ENCODE data around the gene ITGA7.

ITGA7 gene

DNA sequence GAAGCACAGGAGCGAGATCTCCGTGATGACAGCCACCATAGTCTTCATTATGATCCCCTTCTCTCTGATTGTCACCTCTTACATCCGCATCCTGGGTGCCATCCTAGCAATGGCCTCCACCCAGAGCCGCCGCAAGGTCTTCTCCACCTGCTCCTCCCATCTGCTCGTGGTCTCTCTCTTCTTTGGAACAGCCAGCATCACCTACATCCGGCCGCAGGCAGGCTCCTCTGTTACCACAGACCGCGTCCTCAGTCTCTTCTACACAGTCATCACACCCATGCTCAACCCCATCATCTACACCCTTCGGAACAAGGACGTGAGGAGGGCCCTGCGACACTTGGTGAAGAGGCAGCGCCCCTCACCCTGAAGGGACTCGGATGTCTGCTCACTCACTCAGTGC is 70.2 kb downstream of the ITGA7 start:
- in situ Hi-C loops (cut with HindIII; ENCODE audit: low sequenced_read_pairs), result no loop called here
- no peak for DNase-seq (ENCODE audit: low read depth)
- TF ChIP-seq, protein P1, sequence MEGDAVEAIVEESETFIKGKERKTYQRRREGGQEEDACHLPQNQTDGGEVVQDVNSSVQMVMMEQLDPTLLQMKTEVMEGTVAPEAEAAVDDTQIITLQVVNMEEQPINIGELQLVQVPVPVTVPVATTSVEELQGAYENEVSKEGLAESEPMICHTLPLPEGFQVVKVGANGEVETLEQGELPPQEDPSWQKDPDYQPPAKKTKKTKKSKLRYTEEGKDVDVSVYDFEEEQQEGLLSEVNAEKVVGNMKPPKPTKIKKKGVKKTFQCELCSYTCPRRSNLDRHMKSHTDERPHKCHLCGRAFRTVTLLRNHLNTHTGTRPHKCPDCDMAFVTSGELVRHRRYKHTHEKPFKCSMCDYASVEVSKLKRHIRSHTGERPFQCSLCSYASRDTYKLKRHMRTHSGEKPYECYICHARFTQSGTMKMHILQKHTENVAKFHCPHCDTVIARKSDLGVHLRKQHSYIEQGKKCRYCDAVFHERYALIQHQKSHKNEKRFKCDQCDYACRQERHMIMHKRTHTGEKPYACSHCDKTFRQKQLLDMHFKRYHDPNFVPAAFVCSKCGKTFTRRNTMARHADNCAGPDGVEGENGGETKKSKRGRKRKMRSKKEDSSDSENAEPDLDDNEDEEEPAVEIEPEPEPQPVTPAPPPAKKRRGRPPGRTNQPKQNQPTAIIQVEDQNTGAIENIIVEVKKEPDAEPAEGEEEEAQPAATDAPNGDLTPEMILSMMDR (IDR thresholded peaks at IDR 0.05; ENCODE audit: low read depth, low read length, missing control alignments), result no peak
- H3K4me3 ChIP-seq (ENCODE audit: low read depth, low read length), result no peak overlapping the region

DNA sequence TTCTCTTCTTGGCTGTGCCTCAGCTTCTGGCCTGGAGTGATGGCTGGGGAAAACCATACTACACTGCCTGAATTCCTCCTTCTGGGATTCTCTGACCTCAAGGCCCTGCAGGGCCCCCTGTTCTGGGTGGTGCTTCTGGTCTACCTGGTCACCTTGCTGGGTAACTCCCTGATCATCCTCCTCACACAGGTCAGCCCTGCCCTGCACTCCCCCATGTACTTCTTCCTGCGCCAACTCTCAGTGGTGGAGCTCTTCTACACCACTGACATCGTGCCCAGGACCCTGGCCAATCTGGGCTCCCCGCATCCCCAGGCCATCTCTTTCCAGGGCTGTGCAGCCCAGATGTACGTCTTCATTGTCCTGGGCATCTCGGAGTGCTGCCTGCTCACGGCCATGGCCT is 70.9 kb downstream of the ITGA7 start, which contains the start of gene OR10P1:
Gene OR10P1 (plus strand): TSS at position 40 of the 400 bp plus-strand sequence. CDS start 0 bp downstream, at position 40.
- no peak within 1 kb of the TSS for H3K4me3 ChIP-seq (ENCODE audit: low read depth, low read length)
- TF ChIP-seq, protein P1 (IDR thresholded peaks at IDR 0.05; ENCODE audit: low read depth, low read length, missing control alignments), result no peak
- no peak for DNase-seq (ENCODE audit: low read depth)
- in situ Hi-C loops (cut with HindIII; ENCODE audit: low sequenced_read_pairs), result no loop called here

DNA sequence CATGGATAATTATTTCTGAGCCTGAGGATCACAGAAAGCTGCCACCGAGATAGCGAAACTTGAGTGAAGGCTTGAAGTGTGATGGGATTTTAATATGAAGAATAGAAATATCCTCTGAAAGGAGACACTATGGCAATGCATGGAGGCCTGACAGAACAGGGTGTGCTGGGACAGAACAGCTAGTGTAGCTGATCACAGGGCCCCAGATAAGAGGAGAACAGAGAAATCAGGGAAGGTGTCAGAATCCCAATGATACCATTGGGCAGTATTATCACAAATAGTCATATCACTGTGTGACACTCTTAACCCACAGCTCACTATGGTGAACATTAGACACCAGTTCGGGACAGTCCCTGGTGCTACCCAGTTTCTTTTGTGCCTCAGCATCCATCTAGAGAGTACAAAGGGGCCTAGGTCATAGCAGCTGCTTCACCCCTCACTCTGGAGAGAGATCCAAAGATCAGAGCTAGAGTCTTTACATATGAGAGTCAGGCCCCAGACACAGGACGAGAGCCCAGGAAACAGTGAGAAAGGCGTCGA is 71.5 kb downstream of the ITGA7 start:
- TF ChIP-seq, protein P1 (IDR thresholded peaks at IDR 0.05; ENCODE audit: low read depth, low read length, missing control alignments), result no peak
- no peak for DNase-seq (ENCODE audit: low read depth)
- in situ Hi-C loops (cut with HindIII; ENCODE audit: low sequenced_read_pairs), result no loop called here
- H3K4me3 ChIP-seq (ENCODE audit: low read depth, low read length), result no peak overlapping the region
